ENCODE results near the gene MTA2.
"Not testable (repeated sequence)": the region's sequence is repeated elsewhere in the genome, so short reads cannot be mapped to it uniquely, and the experiment has no call there.

DNA sequence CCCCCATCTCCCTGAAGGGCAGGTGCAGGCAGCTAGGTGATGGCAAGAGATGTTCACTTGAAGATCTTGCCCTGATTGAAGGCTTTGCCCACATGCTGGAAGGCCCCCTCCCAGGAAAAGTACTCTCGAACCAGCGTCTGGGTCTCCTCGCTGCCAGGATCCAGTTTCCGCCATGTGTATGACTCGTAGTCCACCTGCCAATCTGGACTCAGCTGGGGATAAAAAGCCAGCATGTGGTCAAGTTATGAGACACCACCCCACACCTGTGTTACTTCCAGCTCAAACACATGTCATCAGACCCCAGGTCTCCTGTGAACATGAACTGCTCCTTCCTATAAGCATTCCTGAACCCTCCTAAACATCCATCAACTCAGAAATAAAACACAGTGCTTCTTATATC lies 42.0 kb downstream of the MTA2 start:
- TF ChIP-seq CTCF (conservative IDR thresholded peaks at IDR 0.05); EZH2 (IDR thresholded peaks at IDR 0.05; ENCODE audit: low read depth): not testable (repeated sequence)
